ENCODE results near the gene ARL2BP. TPM values are rescaled to one million over a fixed set of nuclear protein-coding genes. Genes with fewer than 3 reads are reported as not detected.

Gene ARL2BP
- total RNA-seq, 1 experiment from 2014 or later: 32.6 TPM

- CTCF ChIA-PET: interaction anchor here (0.5 kb wide), 1 partner anchor 268 kb away, joined by 3 read pairs; no protein-coding TSS in a partner anchor
- no peak for TF ChIP-seq CTCF (IDR thresholded peaks at IDR 0.05; ENCODE audit: unreplicated experiment)
- peaks cover 56% of the 10 kb centered on the region for H3K36me3 Mint-ChIP-seq (ENCODE audit: insufficient read depth, unreplicated experiment)
- no peaks in the 10 kb centered on the region for H3K4me1 Mint-ChIP-seq (ENCODE audit: low read depth, unreplicated experiment)
- BruUV-seq (replicated peaks): no TSS peak
- H3K4me3 Mint-ChIP-seq (ENCODE audit: low read depth, unreplicated experiment): no peak overlapping the region
- intact Hi-C loops (cut with micrococcal nuclease; ENCODE audit: unreplicated experiment): no loop called here
- H3K27me3 Mint-ChIP-seq (ENCODE audit: unreplicated experiment): no peaks in the 10 kb centered on the region
- no peaks in the 10 kb centered on the region for H3K9me3 Mint-ChIP-seq (ENCODE audit: low read depth, unreplicated experiment)
- no peak overlapping the region for H3K27ac Mint-ChIP-seq (ENCODE audit: unreplicated experiment)
- DNase-seq: no peak
Observed at GRCh38 chr16:57231821-57232350, 13.2 kb upstream of the ARL2BP start.

GRCh38 chr16:57233944-57234706 lies 10.9 kb upstream of the ARL2BP start:
- Mint-ChIP-seq H3K4me3 (ENCODE audit: low read depth, unreplicated experiment) (no peak overlapping the region), H3K27ac (ENCODE audit: unreplicated experiment) (no peak overlapping the region), H3K4me1 (ENCODE audit: low read depth, unreplicated experiment) (no peaks in the 10 kb centered on the region), H3K27me3 (ENCODE audit: unreplicated experiment) (no peaks in the 10 kb centered on the region), H3K36me3 (ENCODE audit: insufficient read depth, unreplicated experiment) (peaks cover 50% of the 10 kb centered on the region), H3K9me3 (ENCODE audit: low read depth, unreplicated experiment) (no peaks in the 10 kb centered on the region)
- TF ChIP-seq CTCF (IDR thresholded peaks at IDR 0.05; ENCODE audit: unreplicated experiment): no peak
- BruUV-seq (replicated peaks): no TSS peak
- intact Hi-C loops (cut with micrococcal nuclease; ENCODE audit: unreplicated experiment): no loop called here
- DNase-seq: no peak
- CTCF ChIA-PET: no interaction called here

- no peaks in the 10 kb centered on the region for H3K9me3 Mint-ChIP-seq (ENCODE audit: low read depth, unreplicated experiment)
- H3K27me3 Mint-ChIP-seq (ENCODE audit: unreplicated experiment): no peaks in the 10 kb centered on the region
- peaks cover 49% of the 10 kb centered on the region for H3K36me3 Mint-ChIP-seq (ENCODE audit: insufficient read depth, unreplicated experiment)
- no peak overlapping the region for H3K27ac Mint-ChIP-seq (ENCODE audit: unreplicated experiment)
- intact Hi-C loops (cut with micrococcal nuclease; ENCODE audit: unreplicated experiment): no loop called here
- BruUV-seq (replicated peaks): no TSS peak
- H3K4me3 Mint-ChIP-seq (ENCODE audit: low read depth, unreplicated experiment): no peak overlapping the region
- CTCF ChIA-PET: no interaction called here
- no peaks in the 10 kb centered on the region for H3K4me1 Mint-ChIP-seq (ENCODE audit: low read depth, unreplicated experiment)
- no peak for DNase-seq
- TF ChIP-seq CTCF (IDR thresholded peaks at IDR 0.05; ENCODE audit: unreplicated experiment): no peak
Observed at GRCh38 chr16:57234707-57235092, 10.4 kb upstream of the ARL2BP start.

GRCh38 chr16:57235128-57236021 lies 9.7 kb upstream of the ARL2BP start:
- Mint-ChIP-seq H3K27ac (ENCODE audit: unreplicated experiment) (no peak overlapping the region), H3K4me3 (ENCODE audit: low read depth, unreplicated experiment) (no peak overlapping the region), H3K4me1 (ENCODE audit: low read depth, unreplicated experiment) (no peaks in the 10 kb centered on the region), H3K9me3 (ENCODE audit: low read depth, unreplicated experiment) (no peaks in the 10 kb centered on the region), H3K36me3 (ENCODE audit: insufficient read depth, unreplicated experiment) (peaks cover 49% of the 10 kb centered on the region), H3K27me3 (ENCODE audit: unreplicated experiment) (no peaks in the 10 kb centered on the region)
- CTCF ChIA-PET: interaction anchor here (0.8 kb wide), 1 partner anchor 38 kb away, joined by 3 read pairs; no protein-coding TSS in a partner anchor
- intact Hi-C loops (cut with micrococcal nuclease; ENCODE audit: unreplicated experiment): loop anchor here (2.0 kb wide), 1 partner anchor 15 kb away; no protein-coding TSS in a partner anchor
- no TSS peak for BruUV-seq (replicated peaks)
- DNase-seq: no peak
- no peak for TF ChIP-seq CTCF (IDR thresholded peaks at IDR 0.05; ENCODE audit: unreplicated experiment)

Data from Calu3 (cell line).